Measurements from ENCODE around the gene GPR142. TPM values are rescaled to one million over a fixed set of nuclear protein-coding genes. Genes with fewer than 3 reads are reported as not detected.

Gene GPR142
- total and polyA plus RNA-seq, 8 donors: not detected

DNA sequence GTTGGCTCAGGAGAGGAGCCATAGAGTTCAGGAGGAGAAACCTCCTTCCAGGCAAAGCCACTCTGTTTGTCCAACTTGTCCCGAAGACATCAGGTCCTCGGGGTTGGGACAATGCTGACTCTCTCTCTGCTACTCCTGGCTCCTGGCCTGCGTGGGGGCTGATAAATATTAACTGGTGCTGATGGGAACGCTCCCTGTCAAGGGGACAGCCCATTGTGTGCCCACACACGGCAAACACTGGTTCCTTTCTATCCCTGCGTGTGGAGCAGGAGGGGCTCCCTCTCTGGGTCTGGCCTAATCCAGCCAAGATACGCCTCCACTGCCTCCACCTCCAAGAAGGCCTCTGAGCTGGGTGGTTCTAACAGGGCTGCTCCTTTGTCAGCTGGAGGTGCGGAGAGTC, 36.9 kb upstream of the GPR142 start:
- Histone ChIP-seq H3K4me1 (peaks cover 14 to 17% (median 16%) of the 10 kb centered on the region in 4 donors), H3K36me3 (no peaks in the 10 kb centered on the region), H3K4me3 (no peak overlapping the region), H3K27ac (no peak overlapping the region), H3K27me3 (peaks cover 0 to 53% (median 26%) of the 10 kb centered on the region in 3 donors), H3K9me3 (peaks cover 0 to 7% (median 0%) of the 10 kb centered on the region in 4 donors)
- TF ChIP-seq POLR2AphosphoS5 (IDR thresholded peaks at IDR 0.05): no peak
- WGBS, 5 donors: 36 to 58% (median 46%) methylated on average over 5 to 8 of the region's 8 CpGs
- intact Hi-C loops (cut with DNase I; ENCODE audit: low total_unique reads): no loop called here
- DNase-seq: no peak

DNA sequence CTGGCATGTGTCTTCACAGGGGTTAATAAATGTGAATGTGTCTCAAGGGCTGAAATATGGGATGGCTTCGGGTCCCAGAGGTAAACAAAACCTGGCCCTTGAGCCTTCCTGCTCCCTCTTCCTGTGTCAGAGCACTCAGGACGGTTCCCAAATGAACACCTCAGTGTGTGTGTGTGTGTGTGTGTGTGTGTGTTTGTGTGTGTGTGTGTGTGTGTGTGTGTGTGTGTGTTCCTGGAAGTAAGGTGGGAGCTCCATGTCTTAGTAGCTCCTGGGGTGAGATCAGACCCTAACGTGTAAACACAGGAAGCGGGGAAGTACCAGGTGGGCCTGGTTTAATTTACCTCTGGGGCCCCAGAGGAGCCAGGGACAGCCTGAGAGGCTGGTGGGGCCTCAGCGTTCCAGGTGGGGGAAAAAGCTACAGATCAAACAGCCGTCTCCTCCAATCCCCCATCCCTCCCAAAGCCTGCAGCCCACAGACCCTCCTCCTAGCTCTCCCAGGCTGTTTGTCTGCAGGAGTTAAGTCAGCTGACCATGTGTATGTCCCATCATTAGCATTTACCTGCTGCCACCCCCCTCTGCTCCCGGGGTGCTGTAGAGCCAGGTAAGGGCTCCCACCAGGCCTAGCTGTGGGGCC, 35.2 kb upstream of the GPR142 start:
- DNase-seq: no peak
- peaks cover 0 to 37% (median 10%) of the 10 kb centered on the region in 3 donors for H3K27me3 ChIP-seq
- H3K4me1 ChIP-seq: peaks cover 0 to under 1% (median 0%) of the 10 kb centered on the region in 4 donors
- intact Hi-C loops (cut with DNase I; ENCODE audit: low total_unique reads): no loop called here
- 46 to 61% (median 51%) methylated on average over 7 of the region's 7 CpGs for WGBS, 5 donors
- H3K9me3 ChIP-seq: peaks cover 0 to 7% (median 0%) of the 10 kb centered on the region in 4 donors
- H3K27ac ChIP-seq: no peak overlapping the region
- TF ChIP-seq POLR2AphosphoS5 (IDR thresholded peaks at IDR 0.05) (no peak), EP300 (IDR thresholded peaks at IDR 0.05) (no peak), POLR2A (IDR thresholded peaks at IDR 0.05) (no peak)
- TF ChIP-seq, protein P1, sequence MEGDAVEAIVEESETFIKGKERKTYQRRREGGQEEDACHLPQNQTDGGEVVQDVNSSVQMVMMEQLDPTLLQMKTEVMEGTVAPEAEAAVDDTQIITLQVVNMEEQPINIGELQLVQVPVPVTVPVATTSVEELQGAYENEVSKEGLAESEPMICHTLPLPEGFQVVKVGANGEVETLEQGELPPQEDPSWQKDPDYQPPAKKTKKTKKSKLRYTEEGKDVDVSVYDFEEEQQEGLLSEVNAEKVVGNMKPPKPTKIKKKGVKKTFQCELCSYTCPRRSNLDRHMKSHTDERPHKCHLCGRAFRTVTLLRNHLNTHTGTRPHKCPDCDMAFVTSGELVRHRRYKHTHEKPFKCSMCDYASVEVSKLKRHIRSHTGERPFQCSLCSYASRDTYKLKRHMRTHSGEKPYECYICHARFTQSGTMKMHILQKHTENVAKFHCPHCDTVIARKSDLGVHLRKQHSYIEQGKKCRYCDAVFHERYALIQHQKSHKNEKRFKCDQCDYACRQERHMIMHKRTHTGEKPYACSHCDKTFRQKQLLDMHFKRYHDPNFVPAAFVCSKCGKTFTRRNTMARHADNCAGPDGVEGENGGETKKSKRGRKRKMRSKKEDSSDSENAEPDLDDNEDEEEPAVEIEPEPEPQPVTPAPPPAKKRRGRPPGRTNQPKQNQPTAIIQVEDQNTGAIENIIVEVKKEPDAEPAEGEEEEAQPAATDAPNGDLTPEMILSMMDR (IDR thresholded peaks at IDR 0.05): no peak
- no peaks in the 10 kb centered on the region for H3K36me3 ChIP-seq
- no peak overlapping the region for H3K4me3 ChIP-seq

DNA sequence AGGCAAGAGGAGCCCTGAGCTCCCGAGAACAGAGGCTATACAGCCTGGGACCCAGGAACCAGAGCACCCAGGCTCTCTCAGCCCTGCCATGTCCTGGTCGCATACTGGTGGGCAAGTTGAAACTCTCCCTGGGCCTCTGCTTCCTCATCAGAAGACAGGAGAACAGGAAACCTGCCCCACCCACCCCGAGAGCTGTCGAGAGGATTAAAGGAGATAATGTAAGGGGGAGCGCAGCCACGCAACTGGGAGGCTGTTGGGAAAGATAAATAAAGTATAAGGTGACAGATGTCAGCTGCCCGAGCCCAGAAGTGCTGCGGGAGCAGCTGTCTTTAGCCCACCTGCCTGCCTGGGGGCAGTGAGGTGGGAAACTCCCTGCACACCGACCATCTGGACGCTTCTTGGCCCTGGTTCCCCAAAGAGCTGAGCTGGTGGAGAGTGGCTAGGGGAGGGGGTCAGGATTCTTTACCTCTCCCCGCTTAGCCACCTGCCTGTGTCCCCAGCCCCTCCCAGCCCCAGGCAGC, 34.5 kb upstream of the GPR142 start:
- Histone ChIP-seq H3K4me3 (no peak overlapping the region), H3K4me1 (no peaks in the 10 kb centered on the region), H3K9me3 (peaks cover 0 to 7% (median 0%) of the 10 kb centered on the region in 4 donors), H3K36me3 (no peaks in the 10 kb centered on the region), H3K27me3 (peaks cover 0 to 38% (median 15%) of the 10 kb centered on the region in 3 donors), H3K27ac (no peak overlapping the region)
- 19 to 25% (median 24%) methylated on average over 10 to 11 of the region's 11 CpGs for WGBS, 5 donors
- intact Hi-C loops (cut with DNase I; ENCODE audit: low total_unique reads): no loop called here
- peak in 1 of 2 donors; percentile 45 for DNase-seq
- TF ChIP-seq, protein P1 (IDR thresholded peaks at IDR 0.05): no peak
- TF ChIP-seq POLR2AphosphoS5 (IDR thresholded peaks at IDR 0.05) (no peak), POLR2A (IDR thresholded peaks at IDR 0.05) (no peak), EP300 (IDR thresholded peaks at IDR 0.05) (no peak)

DNA sequence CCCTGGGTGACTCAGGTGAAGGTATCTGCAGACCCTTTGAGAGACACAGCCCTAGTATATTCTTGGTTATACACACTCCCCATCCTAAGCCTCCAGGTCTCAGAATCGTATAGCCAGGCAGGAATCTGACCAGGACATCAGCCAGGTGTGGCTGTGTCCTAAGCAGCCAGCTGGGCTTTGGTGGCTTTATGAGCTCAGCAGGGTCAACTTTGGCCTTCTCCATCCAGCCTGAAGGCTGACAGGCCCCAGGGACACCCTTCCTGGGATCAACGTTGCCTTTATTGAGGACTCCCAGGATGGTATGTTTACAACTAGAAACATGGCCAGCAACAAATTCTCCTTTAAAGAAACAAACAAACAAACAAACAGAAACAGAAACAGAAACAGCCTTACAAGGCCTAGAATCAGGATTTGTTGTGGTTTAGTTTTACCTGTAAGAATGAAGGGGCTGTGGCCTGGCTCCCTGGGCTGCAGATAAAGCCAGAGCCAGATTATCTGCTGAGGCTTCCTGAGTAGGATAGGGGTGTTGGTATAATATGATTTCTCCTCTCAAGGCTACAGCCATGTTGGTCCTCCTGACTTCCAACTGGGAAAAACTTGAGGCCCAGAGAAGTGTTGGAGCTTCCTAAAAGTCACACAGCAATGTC, 32.8 kb upstream of the GPR142 start:
- WGBS, 5 donors: 44 to 84% (median 81%) methylated on average over 1 to 2 of the region's 2 CpGs
- intact Hi-C loops (cut with DNase I; ENCODE audit: low total_unique reads): no loop called here
- DNase-seq: no peak

More for the DNA sequence above, 32.8 kb upstream of the GPR142 start:
- Histone ChIP-seq H3K4me3 (no peak overlapping the region), H3K27me3 (peaks cover 0 to 41% (median 16%) of the 10 kb centered on the region in 3 donors), H3K36me3 (no peaks in the 10 kb centered on the region), H3K27ac (no peak overlapping the region), H3K4me1 (no peaks in the 10 kb centered on the region), H3K9me3 (peaks cover 0 to 7% (median 0%) of the 10 kb centered on the region in 4 donors)
- no peak for TF ChIP-seq POLR2A (IDR thresholded peaks at IDR 0.05)
- TF ChIP-seq, protein P1 (IDR thresholded peaks at IDR 0.05): no peak
- TF ChIP-seq POLR2AphosphoS5 (IDR thresholded peaks at IDR 0.05): no peak
- TF ChIP-seq EP300 (IDR thresholded peaks at IDR 0.05): no peak

All from stomach (tissue), 9 donors.